Subcutaneous adipose tissue (tissue), 4 donors: ENCODE results near the gene CAGE1. TPM values are rescaled to one million over a fixed set of nuclear protein-coding genes. Genes with fewer than 3 reads are reported as not detected.

Experiments used
- CTCF ChIP-seq: fragments of 450-650 bp; IDR thresholded peaks from one replicate; pipeline ENCODE4 v1.5.1; 2016; ENCODE audit warnings: low read depth, mild to moderate bottlenecking, control low read depth, antibody characterized with exemption, moderate library complexity
- total RNA-seq, 4 donors: library from RNA; depleted of rRNA; stranded (reverse); fragments of >200 nt; gene quantifications; one replicate each; pipeline ENCODE4 v1.1.0, GENCODE V29; 2016

The CAGE1 gene
- total RNA-seq, 4 donors from 2014 or later, result not detected

DNA sequence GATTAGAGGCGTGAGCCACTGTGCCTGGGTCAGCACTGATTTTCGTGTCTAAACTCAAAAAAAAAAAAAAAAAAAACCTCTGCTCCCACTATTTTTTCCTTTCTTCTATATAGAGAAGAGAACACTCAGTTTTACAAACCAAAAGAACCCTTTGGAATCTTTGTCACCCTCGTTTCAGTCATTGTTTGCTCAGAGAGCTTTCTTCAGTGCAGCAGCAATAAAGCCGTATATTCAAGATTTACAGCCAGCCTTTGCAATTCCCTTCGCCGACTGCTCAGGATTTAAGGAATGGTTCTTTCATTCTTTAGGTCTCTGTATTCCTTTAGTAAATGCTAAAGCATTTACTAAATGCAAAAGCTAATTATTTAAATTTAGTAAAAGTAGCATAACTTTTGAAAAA lies 20.2 kb upstream of the CAGE1 start:
- TF ChIP-seq CTCF, result no peak

DNA sequence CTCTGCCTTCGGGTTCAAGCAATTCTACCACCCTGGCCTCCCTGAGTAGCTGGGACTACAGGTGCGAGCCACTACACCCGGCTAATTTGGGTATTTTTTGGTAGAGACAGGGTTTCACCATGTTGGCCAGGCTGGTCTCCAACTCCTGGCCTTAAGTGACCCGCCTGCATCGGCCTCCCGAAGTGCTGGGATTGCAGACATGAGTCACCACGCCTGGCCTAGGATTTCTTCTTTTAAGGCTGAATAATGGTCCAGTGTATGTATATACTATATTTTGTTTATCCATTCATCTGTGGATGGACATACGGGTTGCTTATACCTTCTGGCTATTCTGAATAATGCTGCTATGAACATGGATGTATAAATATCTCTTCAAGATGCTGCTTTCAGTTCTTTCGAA lies 17.2 kb upstream of the CAGE1 start:
- no peak for TF ChIP-seq CTCF

DNA sequence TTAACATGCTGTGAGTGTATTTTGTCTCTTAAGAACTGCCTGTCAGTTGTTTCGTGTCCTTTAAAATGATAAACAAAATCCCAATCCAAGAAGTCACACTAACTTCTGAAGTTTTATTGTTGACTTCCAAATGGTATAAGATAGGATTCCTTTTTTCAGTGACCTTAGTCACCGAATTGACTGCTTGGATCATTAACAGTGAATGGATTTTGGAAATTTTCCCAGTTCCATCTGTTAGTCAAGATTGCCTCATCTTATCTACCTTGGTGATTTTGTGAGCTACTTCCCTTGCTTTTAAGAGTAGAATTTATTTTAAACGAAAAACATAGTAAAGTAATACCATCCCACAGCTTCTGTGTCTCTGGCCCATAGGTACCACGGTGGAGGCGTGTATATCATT lies 15.0 kb upstream of the CAGE1 start:
- TF ChIP-seq CTCF, result no peak

DNA sequence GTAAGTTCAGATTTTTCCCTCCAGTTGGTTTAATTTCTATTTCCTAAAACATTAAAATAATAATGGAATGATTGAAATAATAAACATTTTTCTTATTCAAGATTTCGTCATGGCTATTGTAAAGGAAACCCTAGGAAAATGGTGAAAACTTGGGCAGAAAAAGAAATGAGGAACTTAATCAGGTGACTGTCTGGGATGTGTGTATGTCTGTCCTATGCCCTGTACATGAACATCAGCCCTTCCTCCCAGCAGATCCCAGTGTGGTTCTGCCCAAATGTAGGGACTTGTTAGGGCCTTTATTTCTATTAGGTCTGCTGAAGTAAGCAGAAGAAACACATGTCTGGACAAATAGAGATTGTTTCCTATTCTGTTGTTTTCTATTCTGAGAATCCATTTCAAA lies 13.2 kb upstream of the CAGE1 start:
- no peak for TF ChIP-seq CTCF

DNA sequence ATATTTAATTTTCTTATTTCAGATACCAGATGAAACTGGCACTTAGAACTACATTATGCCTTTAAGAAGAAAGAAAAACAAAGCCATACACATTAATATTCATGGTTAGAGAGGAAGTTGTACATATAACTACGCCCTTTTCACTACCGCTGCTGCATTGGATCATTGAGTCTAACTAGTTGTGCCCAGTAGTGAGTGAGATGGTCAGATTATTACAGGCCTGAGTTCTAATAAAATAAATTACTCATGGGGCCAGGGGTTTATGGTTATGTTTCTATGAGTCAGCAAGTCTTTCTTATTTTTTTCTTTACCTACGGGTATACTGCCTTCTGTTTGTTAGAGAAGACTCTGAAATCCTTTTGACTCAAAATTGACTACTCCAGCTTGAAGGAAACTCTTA lies 11.5 kb upstream of the CAGE1 start:
- TF ChIP-seq CTCF, result no peak

- TF ChIP-seq CTCF, result no peak
Observed at GRCh38 chr6:7392402-7392801, 2.9 kb upstream of the CAGE1 start.

- no peak for TF ChIP-seq CTCF
Observed at GRCh38 chr6:7391151-7391550, 1.6 kb upstream of the CAGE1 start.
